Loucy (cell line): ENCODE results near the gene FARP1.

Source experiments
- H2AFZ ChIP-seq: fragments of 200-600 bp; sonication (generic); 2 replicates; pipeline ENCODE4 v1.6.0; 2016; ENCODE audit warnings: antibody characterized with exemption, mild to moderate bottlenecking, low read length, moderate library complexity
- H3F3A ChIP-seq: fragments of 200-600 bp; 2 replicates; pipeline ENCODE4 v1.6.0; 2016; ENCODE audit warnings: antibody characterized with exemption, low read depth, mild to moderate bottlenecking
- H3K27me3 ChIP-seq: fragments of 200-600 bp; sonication (generic); 2 replicates; pipeline ENCODE4 v1.6.1; 2014; ENCODE audit warnings: low read length, mild to moderate bottlenecking; ENCODE audit not compliant: insufficient read depth, poor library complexity, severe bottlenecking
- H3K36me3 ChIP-seq: fragments of 200-600 bp; sonication (generic); 2 replicates; pipeline ENCODE4 v1.6.1; 2016; ENCODE audit warnings: low read length; ENCODE audit not compliant: insufficient read depth
- H3K4me1 ChIP-seq: fragments of 200-600 bp; sonication (generic); 2 replicates; pipeline ENCODE4 v1.5.1; 2014; ENCODE audit warnings: low read length, mild to moderate bottlenecking; ENCODE audit not compliant: insufficient read depth, poor library complexity, severe bottlenecking
- H3K4me2 ChIP-seq: fragments of 200-600 bp; sonication (generic); 2 replicates; pipeline ENCODE4 v1.6.0; 2014; ENCODE audit warnings: antibody characterized with exemption, low read length, low read depth, mild to moderate bottlenecking; ENCODE audit not compliant: poor library complexity, severe bottlenecking
- H3K4me3 ChIP-seq: fragments of 200-600 bp; sonication (generic); 2 replicates; pipeline ENCODE4 v1.5.1; 2014; ENCODE audit warnings: low read length, mild to moderate bottlenecking, mixed read lengths; ENCODE audit not compliant: poor library complexity, severe bottlenecking
- H3K79me2 ChIP-seq: fragments of 200-600 bp; sonication (generic); 2 replicates; pipeline ENCODE4 v1.6.1; 2014; ENCODE audit warnings: low read length; ENCODE audit not compliant: insufficient read depth
- H3K9ac ChIP-seq: fragments of 200-600 bp; sonication (generic); 2 replicates; pipeline ENCODE4 v1.6.0; 2014; ENCODE audit warnings: mild to moderate bottlenecking, low read depth, low read length, moderate library complexity; ENCODE audit not compliant: poor library complexity, severe bottlenecking
- H3K9me2 ChIP-seq: fragments of 200-600 bp; sonication (generic); replicated peaks from 2 replicates; pipeline ENCODE4 v1.6.1; 2016; ENCODE audit warnings: low read depth, low read length, mixed read lengths
- H3K9me3 ChIP-seq: fragments of 200-600 bp; sonication (generic); 2 replicates; pipeline ENCODE4 v1.6.1; 2014; ENCODE audit warnings: mild to moderate bottlenecking, antibody characterized with exemption, low read length, low read depth; ENCODE audit not compliant: insufficient read depth
- H4K20me1 ChIP-seq: fragments of 200-600 bp; sonication (generic); 2 replicates; pipeline ENCODE4 v1.6.0; 2014; ENCODE audit warnings: antibody characterized with exemption, low read length, mild to moderate bottlenecking; ENCODE audit not compliant: insufficient read depth, poor library complexity, severe bottlenecking
- CTCF ChIP-seq: fragments of 200-600 bp; sonication (generic); conservative IDR thresholded peaks from 2 replicates; pipeline ENCODE4 v1.5.1; 2014; ENCODE audit warnings: mild to moderate bottlenecking, antibody characterized with exemption, low read length
- EZH2phosphoT487 ChIP-seq: fragments of 200-600 bp; IDR thresholded peaks from 2 replicates; pipeline ENCODE4 v1.6.1; 2018; ENCODE audit warnings: antibody characterized with exemption, mild to moderate bottlenecking, moderate library complexity, borderline replicate concordance

The FARP1 gene

GRCh38 chr13:98297051-98297450 lies 154.2 kb downstream of the FARP1 start:
- no peak overlapping the region for H2AFZ ChIP-seq
- no peak overlapping the region for H3K4me2 ChIP-seq
- no peaks in the 10 kb centered on the region for H3F3A ChIP-seq
- TF ChIP-seq CTCF (no peak), EZH2phosphoT487 (no peak)
- no peaks in the 10 kb centered on the region for H3K79me2 ChIP-seq
- no peak overlapping the region for H3K9ac ChIP-seq
- H3K36me3 ChIP-seq, result no peaks in the 10 kb centered on the region
- H3K27me3 ChIP-seq, result no peaks in the 10 kb centered on the region
- H3K4me3 ChIP-seq, result no peak overlapping the region
- H3K4me1 ChIP-seq, result no peaks in the 10 kb centered on the region
- H3K9me3 ChIP-seq, result no peaks in the 10 kb centered on the region
- H4K20me1 ChIP-seq, result no peaks in the 10 kb centered on the region
- H3K9me2 ChIP-seq, result no peaks in the 10 kb centered on the region

GRCh38 chr13:98297745-98298144 lies 154.9 kb downstream of the FARP1 start:
- Histone ChIP-seq H3F3A (no peaks in the 10 kb centered on the region), H4K20me1 (no peaks in the 10 kb centered on the region), H3K36me3 (no peaks in the 10 kb centered on the region), H3K4me1 (no peaks in the 10 kb centered on the region), H3K27me3 (no peaks in the 10 kb centered on the region), H3K79me2 (no peaks in the 10 kb centered on the region), H3K4me2 (no peak overlapping the region), H3K9ac (no peak overlapping the region), H2AFZ (no peak overlapping the region), H3K4me3 (no peak overlapping the region), H3K9me3 (no peaks in the 10 kb centered on the region), H3K9me2 (no peaks in the 10 kb centered on the region)
- TF ChIP-seq CTCF (no peak), EZH2phosphoT487 (no peak)

GRCh38 chr13:98298599-98298998 lies 155.7 kb downstream of the FARP1 start:
- TF ChIP-seq EZH2phosphoT487, result no peak
- TF ChIP-seq CTCF, result no peak
- Histone ChIP-seq H2AFZ (no peak overlapping the region), H3K4me2 (no peak overlapping the region), H3K4me3 (no peak overlapping the region), H3K36me3 (no peaks in the 10 kb centered on the region), H4K20me1 (no peaks in the 10 kb centered on the region), H3K79me2 (no peaks in the 10 kb centered on the region), H3K9me2 (no peaks in the 10 kb centered on the region), H3K9ac (no peak overlapping the region), H3F3A (no peaks in the 10 kb centered on the region), H3K27me3 (no peaks in the 10 kb centered on the region), H3K4me1 (no peaks in the 10 kb centered on the region), H3K9me3 (no peaks in the 10 kb centered on the region)
